Activated CD4-positive, alpha-beta T cell treated with anti-CD3 and anti-CD28 coated beads for 4 hours (primary cell): ENCODE data around the gene SERINC1.
"Not testable (repeated sequence)": the region's sequence is repeated elsewhere in the genome, so short reads cannot be mapped to it uniquely, and the experiment has no call there.

Experiments used
- DNase-seq, 2 donors: peaks; one replicate each; pipeline ENCODE4 v3.0.0-alpha.2; 2020

SERINC1 gene

DNA sequence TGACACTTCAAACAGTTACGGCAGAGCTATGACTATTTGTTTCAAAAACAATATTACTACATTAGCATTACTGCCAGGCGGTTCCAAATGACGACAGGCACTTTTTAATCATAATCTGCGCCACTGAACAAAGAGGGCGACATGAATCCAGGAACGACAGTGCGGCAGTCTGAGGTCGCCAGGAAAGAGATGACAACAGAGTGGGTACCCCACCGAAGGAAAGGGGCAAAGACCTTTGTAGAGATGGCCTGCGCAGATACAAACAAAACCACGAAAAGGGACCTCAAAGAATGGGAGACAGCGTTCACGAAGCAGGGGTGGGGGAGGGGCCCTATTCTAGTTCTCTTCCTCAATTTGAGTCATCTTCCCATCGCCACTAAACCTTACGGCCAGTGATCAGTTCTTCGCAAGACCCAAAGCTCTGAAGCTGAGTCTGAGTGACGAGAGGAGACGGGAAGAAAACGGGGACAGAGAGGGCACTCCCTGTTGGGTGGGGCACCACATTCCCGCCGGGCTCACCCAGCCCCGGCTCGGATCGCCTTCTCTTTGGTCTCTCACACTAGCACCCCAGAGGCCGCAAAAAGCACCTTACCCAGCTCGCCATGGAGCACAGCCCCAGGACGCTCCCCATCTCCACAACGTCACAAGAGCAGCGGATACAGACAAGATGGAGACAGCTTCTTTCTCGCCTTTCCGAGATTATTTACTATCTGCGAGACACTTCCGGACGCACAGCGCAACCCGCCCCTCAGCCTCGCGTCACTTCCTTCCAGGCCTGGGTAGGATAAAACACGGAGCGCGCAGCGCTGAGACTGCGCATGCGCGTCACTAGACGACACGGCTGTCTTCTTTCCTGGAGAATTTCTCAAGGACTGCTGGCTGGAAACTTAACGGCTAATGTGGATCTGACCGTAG is at the start of gene SERINC1:
Gene SERINC1 (minus strand): TSS at position 701 of the 915 bp plus-strand sequence. CDS start 70 bp downstream, at position 631.
- peak; percentile 89 to 90 for DNase-seq

DNA sequence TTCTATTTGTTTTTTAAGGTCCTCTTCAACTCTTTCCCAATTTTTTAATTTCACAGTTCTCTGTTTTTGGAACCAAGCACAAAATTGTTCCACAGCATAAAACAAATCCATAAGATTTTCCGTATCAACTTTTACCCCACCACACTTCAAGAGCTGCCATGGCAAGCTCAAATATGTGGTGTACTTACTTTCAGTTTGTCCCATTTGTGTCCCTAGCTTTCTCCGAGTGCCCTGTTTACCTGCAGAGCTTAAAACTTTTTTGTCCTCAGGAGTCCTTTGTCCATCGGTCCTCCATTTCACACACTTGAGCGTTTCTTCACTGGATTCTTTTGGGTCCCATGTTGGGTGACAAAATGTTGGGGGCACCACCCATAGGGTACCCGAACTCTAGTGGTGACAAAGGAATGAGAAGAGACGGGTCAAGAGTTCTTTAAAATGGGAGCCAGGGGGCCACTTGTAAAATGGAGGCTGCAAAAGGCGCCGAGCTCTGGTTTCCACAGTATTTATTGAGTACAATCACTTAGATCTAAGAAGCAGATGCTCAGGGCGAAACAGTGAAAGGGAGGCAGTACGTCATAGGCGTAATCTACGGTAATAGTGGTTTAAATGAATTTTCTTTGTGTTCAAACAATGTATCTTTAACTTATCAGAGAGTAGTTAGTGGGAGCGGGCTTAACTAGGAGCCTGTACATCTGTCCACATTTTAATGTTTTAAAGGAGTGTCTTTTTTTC is 39.8 kb upstream of the SERINC1 start:
- DNase-seq, result no peak

DNA sequence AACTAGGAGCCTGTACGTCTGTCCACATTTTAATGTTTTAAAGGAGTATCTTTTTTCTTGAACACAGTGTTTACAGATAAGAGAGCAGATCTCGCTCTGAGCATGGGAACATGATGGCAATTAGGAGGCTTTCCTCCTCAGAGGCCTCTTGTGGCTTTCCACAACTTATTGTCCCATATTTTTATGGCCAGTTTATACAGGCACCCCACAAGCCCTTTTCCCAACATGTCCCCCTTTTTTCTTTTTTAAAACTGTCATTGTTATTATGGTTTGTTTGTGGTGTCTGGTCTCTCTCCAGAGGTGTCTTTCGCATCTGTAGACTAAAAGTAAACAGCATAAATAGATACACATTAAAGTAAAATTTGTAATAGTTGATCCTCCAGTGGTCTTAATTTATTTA is 33.6 kb upstream of the SERINC1 start:
- not testable (repeated sequence) for DNase-seq

DNA sequence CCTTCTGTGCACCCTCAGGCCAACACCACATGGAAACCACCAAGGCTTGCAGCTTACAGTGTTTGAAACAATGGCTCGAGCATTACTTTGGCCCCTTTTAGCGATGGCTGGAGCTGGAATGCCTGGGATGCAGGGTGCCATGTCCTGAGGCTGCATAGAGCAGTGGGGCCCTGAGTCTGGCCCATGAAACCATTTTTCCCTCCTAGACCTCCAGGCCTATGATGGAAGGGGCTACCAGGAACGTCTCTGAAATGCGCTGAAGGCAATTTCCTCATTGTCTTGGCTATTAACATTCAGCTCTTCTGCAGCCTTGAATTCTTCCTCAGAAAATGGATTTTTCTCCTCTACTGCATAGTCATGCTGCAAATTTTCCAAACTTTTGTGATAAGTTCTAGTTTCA is 29.9 kb upstream of the SERINC1 start:
- no peak for DNase-seq

DNA sequence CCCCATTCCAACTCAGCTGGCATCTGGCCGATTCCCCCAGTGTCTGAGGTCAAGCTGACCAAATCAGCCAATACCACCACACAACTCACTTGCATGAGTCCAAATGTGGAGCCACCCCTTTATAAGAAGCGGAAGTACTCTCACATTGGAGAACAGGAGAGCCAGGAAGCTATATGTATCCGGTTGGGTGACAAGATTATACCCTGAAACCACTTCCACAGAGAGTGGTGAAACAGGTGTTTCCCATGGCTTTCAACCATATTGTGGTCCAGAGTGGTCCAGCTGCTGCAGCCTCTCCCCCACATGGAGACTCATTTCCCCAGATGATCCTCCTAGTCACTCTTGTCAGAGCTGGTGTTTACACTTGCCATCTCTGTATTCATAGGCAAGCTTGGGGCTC is 24.0 kb upstream of the SERINC1 start:
- DNase-seq, result no peak

DNA sequence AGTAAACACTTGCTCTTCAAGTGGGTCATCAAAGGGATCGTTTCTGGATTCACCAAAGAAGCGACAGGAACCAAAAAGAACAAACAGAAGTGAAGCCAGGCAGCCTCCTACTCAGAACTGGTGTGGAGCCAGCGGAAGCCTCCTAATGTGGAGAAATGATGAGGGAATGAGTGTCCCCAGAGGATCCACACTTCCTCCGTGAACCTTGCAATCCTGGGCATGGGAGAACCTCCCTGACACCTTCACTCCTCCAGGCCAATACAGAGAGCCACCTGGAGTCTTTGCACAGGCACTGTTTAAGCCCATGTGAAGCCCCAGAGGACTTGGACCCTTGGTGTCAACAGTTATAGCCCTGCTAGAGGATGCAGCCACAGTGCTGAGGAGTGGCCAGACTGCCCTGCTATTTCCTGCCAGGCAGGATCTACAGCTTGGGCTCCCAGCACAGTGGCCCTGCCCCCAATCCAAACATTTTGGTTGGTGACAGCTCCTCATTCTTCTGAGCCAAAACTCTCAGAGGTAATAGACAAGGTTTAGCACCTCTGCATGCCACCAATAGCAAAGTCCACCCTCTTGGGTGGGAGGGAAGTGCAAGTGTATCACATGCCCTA is 23.2 kb upstream of the SERINC1 start:
- no peak for DNase-seq

DNA sequence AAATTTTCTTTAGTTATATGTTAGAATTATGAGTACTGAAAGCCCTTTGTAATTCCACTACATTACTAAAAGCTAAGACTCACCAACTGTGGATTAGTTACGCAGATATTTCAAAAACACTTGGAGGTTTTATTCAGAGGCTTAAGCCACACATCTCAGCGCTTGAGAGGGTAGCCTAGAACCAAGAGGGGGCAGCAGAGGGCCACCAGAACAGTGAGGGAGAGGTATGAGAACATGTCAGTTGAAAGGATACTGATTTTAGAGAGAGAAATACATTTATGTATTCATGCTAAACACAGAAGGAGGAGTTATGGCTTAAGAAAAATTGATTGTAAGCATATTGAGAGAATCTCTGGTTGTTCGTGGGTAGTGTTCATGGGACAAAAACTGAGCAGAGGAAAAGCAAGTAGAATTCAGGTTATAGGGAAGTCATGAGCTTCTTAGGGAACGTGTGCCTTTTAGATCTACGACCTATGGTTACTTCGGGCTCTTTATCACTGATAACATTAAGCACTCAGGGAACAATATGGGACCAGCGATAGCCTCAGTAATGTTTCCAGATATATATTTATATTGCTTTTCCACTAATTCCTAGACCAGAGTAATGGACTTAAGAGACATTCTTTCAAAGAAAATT is 20.4 kb upstream of the SERINC1 start:
- DNase-seq, result peak; percentile 43 to 68

DNA sequence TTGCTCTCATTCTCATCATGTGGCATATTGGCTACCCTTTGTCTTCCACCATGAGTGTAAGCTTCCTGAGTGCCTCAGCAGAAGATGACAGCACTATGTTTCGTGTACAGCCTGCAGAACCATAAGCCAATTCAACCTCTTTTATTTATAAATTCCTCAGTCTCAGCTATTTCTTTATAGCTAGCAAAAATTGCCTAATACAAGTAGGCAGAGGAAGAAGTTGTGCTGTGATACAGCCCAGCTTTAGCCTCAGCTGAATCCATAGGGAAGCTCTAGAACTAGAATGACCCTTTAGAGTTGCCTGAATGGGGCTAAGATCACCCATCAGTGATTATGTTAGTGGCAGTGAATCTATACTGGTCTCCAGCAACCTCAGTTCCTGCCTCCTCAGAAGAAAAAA is 19.0 kb upstream of the SERINC1 start:
- DNase-seq, result no peak

DNA sequence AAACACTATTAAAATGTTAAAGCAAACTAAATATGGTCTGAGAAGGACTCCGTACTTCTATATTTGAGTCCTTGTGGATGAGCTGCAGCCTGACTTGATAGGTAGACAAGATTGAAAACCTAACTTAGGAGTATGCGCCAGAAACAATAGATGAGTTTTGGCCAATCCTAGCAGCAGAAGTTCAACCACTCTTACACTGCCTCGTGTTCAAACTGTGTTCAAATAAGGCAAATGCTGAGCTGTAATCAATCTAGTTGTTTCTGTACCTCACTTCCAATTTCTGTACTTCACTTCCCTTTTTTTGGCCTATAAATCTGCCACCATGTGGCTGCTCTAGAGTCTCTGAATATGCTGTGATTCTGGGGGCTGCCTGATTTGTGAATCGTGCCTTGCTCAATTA is 13.2 kb upstream of the SERINC1 start:
- DNase-seq, result no peak

DNA sequence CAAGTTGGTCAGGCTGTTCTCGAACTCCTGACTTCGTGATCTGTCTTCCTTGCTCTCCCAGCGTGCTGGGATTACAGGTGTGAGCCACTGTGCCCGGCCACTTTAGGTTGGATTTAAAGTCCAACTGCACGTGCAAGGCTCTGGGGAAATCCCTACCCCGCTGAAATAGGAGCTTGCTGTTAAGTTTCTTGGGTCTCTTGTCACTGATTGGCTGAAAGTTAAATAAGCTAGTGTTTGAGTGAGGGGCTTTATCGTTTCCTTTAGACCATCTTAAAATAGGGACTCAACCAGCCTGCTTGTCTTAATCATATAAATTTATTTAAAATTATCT is 11.1 kb upstream of the SERINC1 start:
- no peak for DNase-seq

DNA sequence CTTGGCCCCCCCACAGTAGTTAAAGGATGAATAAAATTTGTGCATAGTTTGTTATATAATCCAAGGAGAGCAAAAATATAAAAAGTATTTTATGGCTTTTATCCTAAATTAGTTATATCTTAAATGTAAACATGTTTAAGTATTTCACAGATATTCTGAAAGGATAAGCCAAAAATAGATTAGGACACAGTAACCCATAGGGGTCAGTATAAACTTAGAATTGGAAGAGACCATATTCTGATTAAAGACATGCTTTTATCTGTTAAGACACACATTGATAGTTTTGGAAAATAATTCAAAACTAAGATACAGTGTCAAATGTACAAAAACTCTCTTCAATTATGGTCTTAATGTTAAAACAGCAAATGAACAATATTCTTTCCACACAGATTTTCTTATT is 4.5 kb upstream of the SERINC1 start:
- DNase-seq, result no peak

DNA sequence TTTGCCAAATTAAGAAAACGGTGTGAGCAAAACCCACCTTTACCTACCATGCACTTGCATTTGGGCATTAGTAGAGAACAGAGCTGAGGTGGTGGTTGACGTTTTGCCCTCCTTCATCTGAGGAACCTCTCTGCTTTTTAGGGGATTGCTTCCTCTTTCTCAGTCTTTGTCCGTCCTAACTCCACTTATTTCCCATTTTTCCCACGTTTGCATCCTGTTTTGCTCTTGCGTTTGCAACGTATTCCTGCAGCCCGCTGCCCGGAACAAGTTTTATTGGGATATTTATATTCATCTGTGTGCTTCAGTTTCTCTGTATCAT is 374 bp upstream of the SERINC1 start:
- no peak for DNase-seq

DNA sequence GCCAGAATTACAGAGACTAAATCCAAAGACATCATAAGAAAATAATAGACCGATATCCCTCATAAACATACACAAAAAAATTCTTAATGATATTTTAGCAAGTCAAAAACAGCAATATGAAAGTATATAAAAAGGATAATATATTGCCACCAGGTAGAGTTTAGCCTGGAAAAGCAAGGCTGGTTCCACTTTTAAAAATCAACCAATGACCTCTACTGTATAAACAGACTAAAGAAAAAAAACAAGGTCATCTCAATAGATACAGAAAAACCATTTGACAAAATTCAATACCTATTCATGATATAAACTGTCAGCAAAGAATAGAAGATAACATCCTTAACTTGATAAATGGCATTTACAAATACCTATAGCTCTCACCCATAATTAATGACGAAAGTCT is 9.7 kb downstream of the SERINC1 start:
- no peak for DNase-seq

DNA sequence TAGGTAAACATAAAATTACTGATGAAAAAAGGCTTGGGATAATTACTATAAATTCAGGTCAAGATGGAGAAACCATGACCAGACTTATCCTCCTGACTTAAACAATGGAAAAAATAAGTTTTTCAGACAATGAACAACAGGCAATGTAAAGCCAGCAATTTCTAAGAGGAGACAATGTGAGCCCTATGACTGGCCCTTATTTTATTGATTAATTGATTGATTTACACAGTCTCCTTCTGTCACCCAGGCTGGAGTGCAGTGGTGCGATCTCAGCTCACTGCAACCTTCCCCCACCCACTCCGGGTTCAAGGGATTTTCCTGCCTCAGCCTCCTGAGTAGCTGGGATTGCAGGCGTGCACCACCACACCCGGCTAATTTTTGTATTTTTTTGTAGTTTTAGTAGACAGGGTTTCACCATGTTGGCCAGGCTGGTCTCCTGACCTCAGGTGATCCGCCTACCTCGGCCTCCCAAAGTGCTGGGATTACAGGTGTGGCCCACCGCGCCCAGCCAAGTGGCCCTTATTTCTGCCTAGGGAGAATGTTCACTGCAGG is 11.7 kb downstream of the SERINC1 start:
- not testable (repeated sequence) for DNase-seq

DNA sequence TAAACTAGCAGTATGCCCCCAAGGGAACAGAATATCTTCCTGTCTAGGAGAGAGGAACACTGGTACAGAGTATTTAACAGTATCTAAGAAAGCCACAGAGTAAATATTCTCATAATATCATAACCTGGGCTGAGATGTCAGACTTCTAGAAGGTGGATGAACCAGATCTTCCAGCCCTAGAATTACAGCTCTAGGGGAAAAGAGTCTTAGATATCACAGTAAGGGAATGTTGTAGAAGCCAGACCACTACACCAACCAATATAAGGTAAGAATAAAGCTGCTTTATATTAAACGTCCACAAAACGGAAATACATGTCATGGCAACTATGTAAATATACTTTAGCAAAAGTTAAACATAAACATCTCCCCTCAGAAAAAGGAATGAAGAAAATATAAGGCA is 12.4 kb downstream of the SERINC1 start:
- DNase-seq, result no peak

DNA sequence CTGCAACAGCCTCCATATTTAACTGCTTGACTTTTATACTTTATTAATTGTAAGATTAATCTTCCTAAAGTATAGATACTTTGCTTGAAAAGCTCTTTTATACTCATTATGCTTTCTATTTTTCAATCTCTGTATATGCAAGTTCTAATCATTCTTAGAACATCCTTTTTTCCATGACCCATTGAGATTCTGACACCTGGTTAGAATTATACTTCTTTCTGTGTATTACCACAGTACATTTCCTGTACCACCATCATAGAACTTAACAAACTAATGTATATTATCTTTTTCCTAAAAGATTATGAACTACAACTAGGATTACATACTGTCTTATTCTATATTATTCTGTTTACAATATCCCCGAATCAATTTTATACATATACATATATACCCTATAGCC is 13.5 kb downstream of the SERINC1 start:
- no peak for DNase-seq

DNA sequence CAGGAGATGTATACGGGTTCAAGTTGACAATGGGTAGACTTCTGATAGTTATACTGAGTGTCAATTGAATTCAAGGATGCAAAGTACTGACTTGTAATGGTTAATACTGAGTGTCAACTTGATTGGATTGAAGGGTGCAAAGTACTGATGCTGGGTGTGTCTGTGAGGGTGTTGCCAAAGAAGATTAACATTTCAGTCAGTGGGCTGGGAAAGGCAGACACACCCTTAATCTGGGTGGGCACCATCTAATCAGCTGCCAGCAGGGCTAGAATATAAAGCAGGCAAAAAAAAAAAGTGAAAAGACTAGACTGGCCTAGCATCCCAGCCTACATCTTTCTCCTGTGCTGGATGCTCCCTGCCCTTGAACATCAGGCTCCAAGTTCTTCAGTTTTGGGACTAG is 16.5 kb downstream of the SERINC1 start:
- not testable (repeated sequence) for DNase-seq

DNA sequence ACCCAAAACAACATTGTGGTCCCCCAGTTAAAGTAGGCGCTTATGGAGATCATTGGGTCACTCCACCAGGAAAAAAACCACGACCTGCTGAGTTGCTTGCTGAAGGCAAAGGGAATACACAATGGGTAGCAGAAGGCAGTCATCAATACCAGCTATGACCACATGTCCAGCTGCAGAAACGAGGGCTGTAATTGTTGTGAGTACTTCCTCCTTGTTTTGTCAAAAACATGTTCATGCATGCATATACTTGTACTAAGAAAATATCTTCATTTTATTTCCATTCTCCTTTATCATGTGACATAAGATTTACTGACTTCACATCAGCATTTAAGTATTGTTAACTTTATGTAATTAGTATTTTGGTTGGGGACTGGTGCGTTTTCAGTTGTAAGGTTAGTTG is 16.9 kb downstream of the SERINC1 start:
- DNase-seq, result no peak

DNA sequence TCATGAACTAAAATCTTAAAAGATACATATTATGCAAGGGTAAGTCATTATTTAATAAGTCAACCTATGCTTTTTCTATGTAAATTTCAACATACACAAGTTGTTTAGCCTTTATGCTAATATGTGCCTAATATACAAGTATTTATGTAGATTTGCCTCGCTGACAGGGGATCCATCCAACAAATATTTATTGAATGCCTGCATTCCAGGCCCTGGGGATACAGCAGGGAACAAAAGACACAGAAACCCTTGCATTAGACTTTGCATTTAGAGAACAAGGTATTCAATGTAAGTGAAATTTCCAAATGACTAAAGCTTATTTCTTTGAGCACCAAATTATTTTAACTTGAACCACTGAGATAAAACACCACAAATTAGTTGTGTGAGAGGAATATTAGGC is 19.1 kb downstream of the SERINC1 start:
- no peak for DNase-seq

DNA sequence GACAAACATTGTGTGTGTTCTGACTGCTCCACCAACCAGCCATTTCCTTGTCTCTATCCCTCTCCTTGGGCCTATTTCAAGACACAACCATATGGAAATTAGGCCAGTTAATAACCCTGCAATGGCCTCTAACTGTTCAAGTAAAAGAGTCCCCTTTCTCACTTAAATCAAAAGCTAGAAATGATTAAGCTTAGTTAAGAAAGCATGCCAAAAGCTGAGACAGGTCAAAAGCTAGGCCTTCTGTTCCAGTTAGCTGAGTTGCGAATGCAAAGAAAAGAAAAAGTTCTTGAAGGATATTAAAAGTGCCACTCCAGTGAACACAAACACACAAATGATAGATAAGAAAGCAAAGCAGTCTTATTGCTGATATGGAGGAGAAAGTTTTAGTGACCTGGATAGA is 22.5 kb downstream of the SERINC1 start:
- DNase-seq, result no peak

DNA sequence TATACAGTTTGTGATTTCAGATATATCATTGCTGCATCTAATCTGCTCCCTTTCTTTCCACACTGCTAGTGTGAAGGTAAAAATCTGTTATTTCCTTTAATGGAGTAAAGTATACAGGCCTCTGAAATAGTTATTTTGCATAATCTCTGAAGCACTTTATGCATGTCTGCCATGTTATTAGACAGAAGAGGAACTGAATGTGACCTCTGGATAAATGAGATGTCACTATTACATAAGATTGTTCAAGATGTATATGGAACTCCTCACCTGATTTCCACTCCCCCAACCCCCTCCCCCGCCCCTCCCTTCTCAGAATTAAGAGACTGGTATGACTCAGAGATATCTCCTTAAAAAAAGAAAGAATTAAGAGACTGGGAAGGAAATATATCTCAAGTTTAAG is 26.3 kb downstream of the SERINC1 start:
- DNase-seq, result no peak

DNA sequence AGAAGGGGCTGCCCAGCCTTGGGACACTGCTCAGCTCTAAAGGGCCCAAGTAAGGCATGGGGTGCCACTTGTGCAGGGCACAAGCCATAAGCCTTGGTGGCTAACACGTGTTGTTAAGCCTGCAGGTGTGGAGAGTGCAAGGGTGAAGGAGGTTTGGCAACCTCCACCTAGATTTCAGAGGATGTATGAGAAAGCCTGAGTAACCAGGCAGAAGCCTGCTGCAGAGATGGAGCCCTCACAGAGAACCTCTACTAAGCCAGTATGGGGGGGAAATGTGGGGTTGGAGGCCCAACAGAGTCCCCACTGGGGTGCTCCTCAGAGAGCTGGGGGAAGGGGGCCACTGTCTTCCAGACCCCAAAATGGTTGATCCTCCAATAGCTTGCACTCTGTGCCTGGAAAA is 32.6 kb downstream of the SERINC1 start:
- DNase-seq, result no peak

DNA sequence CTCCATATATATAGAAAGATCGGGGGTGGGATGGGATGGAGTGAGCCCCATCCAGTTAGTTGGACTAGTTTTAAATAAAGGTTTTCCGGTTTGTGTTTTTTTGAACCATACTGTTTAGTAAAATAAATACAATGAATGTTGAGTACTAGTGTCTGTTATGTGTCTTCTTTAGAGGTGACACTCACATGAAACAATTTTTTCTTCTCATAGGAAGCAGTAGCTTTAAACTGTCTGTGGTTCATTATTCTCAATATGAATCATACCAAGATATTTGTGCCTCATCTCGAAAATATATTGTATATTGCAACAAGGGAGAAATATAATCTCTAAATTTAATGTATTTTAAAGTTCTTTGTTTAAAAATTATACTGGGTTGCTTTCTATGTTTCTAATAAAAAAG is 38.8 kb downstream of the SERINC1 start:
- DNase-seq, result no peak
